ENCODE data around the gene PPP6R3. TPM values are rescaled to one million over a fixed set of nuclear protein-coding genes. Genes with fewer than 3 reads are reported as not detected.

The PPP6R3 gene
- total RNA-seq, 1 experiment from 2014 or later = 138 TPM

DNA sequence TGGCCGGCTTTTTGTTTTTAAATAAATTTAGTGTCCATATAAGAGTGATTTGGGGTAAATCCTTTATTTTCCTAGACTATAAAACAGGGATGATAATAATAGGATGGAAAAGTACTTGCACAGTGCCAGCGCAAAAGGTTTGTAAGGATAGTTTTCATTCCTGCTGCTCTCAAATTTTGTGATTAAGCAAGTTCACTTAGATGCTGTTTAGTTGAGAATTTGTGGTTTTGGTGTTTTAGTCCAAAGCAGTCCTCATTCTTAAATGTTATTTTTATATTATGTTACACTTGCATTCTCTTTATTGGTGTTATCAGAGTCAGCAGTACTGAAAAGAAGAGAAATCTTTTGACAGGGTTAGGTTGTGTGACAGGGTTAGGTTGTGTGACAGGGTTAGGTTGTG, 47.9 kb downstream of the PPP6R3 start:
- Histone ChIP-seq H3K23ac (ENCODE audit: insufficient read length, low read depth, low read length) (no peak overlapping the region), H2BK120ac (ENCODE audit: low read depth, low read length, poor library complexity, severe bottlenecking) (no peak overlapping the region), H2BK15ac (ENCODE audit: low read depth, low read length) (no peak overlapping the region), H3K18ac (ENCODE audit: insufficient read length, low read depth, low read length) (no peak overlapping the region), H3K4me2 (ENCODE audit: insufficient read depth, insufficient read length, low read length) (no peak overlapping the region), H2AFZ (ENCODE audit: low read length) (no peak overlapping the region), H4K5ac (ENCODE audit: insufficient read length, low read depth, low read length) (no peak overlapping the region), H3K9ac (ENCODE audit: extremely low read depth, insufficient read length, low read length) (no peak overlapping the region), H2BK5ac (ENCODE audit: insufficient read length, low read length) (no peak overlapping the region), H3K56ac (ENCODE audit: insufficient read length, low read depth, low read length) (no peak overlapping the region), H2BK12ac (ENCODE audit: insufficient read length, low read depth, low read length) (no peak overlapping the region), H4K8ac (replicated peaks; ENCODE audit: insufficient read length, low read depth, low read length) (no peak overlapping the region), H2BK20ac (ENCODE audit: low read depth, low read length, poor library complexity, severe bottlenecking) (no peak overlapping the region), H4K91ac (ENCODE audit: insufficient read length, low read depth, low read length) (no peak overlapping the region), H2AK5ac (ENCODE audit: insufficient read length, low read length) (no peak overlapping the region), H3T11ph (ENCODE audit: low read length) (no peak overlapping the region), H4K20me1 (ENCODE audit: control insufficient read depth, insufficient read depth, insufficient read length) (peaks cover 3% of the 10 kb centered on the region), H3K27ac (ENCODE audit: insufficient read length, low read depth, low read length) (no peak overlapping the region), H3K23me2 (ENCODE audit: insufficient read length, low read depth, low read length, poor library complexity, severe bottlenecking) (no peaks in the 10 kb centered on the region), H3K14ac (ENCODE audit: insufficient read depth, low read length) (no peak overlapping the region), H3K4ac (ENCODE audit: low read depth, low read length) (no peak overlapping the region), H3K27me3 (ENCODE audit: insufficient read depth, low read length) (no peaks in the 10 kb centered on the region), H3K4me1 (ENCODE audit: insufficient read depth, low read length) (no peaks in the 10 kb centered on the region), H3K79me1 (ENCODE audit: insufficient read depth, low read depth, low read length, poor library complexity, severe bottlenecking) (peaks cover 11% of the 10 kb centered on the region), H3K79me2 (ENCODE audit: insufficient read depth, low read length) (peaks cover 44% of the 10 kb centered on the region), H3K9me3 (ENCODE audit: control insufficient read depth, low read depth, low read length) (no peaks in the 10 kb centered on the region)
- H3K27me3 Mint-ChIP-seq (ENCODE audit: low read depth) = no peaks in the 10 kb centered on the region
- H3K4me1 Mint-ChIP-seq = peaks cover 30 to 32% of the 10 kb centered on the region in 2 experiments
- H3K36me3 Mint-ChIP-seq (ENCODE audit: insufficient read depth in 1 of 3, low read depth in 3 of 3) = peaks cover 0 to 13% (median 12%) of the 10 kb centered on the region in 3 experiments; a peak in 5 of 7 replicates
- TF ChIP-seq, protein P1, sequence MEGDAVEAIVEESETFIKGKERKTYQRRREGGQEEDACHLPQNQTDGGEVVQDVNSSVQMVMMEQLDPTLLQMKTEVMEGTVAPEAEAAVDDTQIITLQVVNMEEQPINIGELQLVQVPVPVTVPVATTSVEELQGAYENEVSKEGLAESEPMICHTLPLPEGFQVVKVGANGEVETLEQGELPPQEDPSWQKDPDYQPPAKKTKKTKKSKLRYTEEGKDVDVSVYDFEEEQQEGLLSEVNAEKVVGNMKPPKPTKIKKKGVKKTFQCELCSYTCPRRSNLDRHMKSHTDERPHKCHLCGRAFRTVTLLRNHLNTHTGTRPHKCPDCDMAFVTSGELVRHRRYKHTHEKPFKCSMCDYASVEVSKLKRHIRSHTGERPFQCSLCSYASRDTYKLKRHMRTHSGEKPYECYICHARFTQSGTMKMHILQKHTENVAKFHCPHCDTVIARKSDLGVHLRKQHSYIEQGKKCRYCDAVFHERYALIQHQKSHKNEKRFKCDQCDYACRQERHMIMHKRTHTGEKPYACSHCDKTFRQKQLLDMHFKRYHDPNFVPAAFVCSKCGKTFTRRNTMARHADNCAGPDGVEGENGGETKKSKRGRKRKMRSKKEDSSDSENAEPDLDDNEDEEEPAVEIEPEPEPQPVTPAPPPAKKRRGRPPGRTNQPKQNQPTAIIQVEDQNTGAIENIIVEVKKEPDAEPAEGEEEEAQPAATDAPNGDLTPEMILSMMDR (conservative IDR thresholded peaks at IDR 0.05) = no peak
- no CpG with 5 or more reads among the region's 2 CpGs for WGBS (ENCODE audit: extremely low coverage, insufficient read length, low lambda C conversion rate)
- H3K9me3 Mint-ChIP-seq = no peaks in the 10 kb centered on the region
- no peak for DNase-seq
- H3K27ac Mint-ChIP-seq = 0 out of 7 replicates have a peak overlapping the region, but pooled peaks of 1 of the 3 experiments have one; percentile 1
- H3K4me3 Mint-ChIP-seq = no peak overlapping the region

All from H9 (cell line).